ENCODE results near the gene SH3RF2.

DNA sequence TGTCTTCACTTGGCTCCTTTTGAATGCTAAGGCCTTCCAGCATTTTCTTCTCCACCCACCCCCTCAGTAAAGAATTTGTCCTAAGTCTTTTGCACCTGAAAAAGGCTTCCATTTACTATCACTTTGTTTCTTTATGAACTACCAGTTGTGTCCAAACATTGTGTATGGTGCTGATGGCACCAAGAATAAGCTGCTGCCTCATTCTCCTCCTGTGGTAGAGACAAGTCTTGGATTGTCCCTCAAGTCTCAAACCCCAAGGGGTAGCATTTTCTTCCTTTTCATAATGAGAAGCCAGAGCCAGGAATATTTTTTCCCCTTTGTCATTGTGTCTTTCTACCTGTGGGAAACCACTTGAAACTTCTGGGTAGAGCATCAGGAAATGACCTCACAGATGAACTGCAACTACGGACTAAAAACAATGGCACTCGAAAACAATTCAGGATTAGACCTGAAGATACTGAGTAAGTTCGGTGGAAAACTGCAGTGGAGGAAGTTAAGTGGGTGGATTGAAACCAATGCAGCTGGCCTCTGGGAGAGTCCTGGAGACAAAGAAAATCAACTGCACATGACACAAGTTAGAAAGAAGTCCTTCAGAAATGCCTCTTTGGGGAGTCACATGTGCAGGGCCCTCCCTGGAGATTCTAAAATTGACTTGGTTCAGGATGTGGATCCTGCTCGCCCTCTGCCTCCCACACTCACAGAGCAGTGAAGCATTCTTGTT lies 80.5 kb downstream of the SH3RF2 start:
- no peak for TF ChIP-seq POLR2A (IDR thresholded peaks at IDR 0.05)
- TF ChIP-seq, protein P1, sequence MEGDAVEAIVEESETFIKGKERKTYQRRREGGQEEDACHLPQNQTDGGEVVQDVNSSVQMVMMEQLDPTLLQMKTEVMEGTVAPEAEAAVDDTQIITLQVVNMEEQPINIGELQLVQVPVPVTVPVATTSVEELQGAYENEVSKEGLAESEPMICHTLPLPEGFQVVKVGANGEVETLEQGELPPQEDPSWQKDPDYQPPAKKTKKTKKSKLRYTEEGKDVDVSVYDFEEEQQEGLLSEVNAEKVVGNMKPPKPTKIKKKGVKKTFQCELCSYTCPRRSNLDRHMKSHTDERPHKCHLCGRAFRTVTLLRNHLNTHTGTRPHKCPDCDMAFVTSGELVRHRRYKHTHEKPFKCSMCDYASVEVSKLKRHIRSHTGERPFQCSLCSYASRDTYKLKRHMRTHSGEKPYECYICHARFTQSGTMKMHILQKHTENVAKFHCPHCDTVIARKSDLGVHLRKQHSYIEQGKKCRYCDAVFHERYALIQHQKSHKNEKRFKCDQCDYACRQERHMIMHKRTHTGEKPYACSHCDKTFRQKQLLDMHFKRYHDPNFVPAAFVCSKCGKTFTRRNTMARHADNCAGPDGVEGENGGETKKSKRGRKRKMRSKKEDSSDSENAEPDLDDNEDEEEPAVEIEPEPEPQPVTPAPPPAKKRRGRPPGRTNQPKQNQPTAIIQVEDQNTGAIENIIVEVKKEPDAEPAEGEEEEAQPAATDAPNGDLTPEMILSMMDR (IDR thresholded peaks at IDR 0.05): no peak
- TF ChIP-seq EP300 (IDR thresholded peaks at IDR 0.05): no peak

Measured in ovary (tissue), 3 donors.